Neural cell (in vitro differentiated cells): ENCODE measurements around the gene WASF3.

Experiments
- EP300 ChIP-seq: fragments of 450-650 bp; conservative IDR thresholded peaks from 2 replicates; pipeline ENCODE4 v1.6.1; 2014; ENCODE audit warnings: antibody characterized with exemption, mild to moderate bottlenecking, moderate library complexity; ENCODE audit not compliant: poor library complexity, severe bottlenecking
- EZH2 ChIP-seq: fragments of 200-600, 300-800 bp; shearing (Covaris generic), sonication (generic); IDR thresholded peaks from 2 replicates; pipeline ENCODE4 v1.6.1; 2014; ENCODE audit warnings: antibody characterized with exemption, low read length, borderline replicate concordance, mild to moderate bottlenecking; ENCODE audit not compliant: insufficient read depth, poor library complexity, severe bottlenecking
- MXI1 ChIP-seq: fragments of 450-650 bp; conservative IDR thresholded peaks from 2 replicates; pipeline ENCODE4 v1.6.1; 2014; ENCODE audit warnings: antibody characterized with exemption, mild to moderate bottlenecking; ENCODE audit not compliant: poor library complexity, severe bottlenecking
- POLR2AphosphoS5 ChIP-seq: IDR thresholded peaks from 2 replicates; pipeline ENCODE4 v1.6.1; 2012
- RAD21 ChIP-seq: fragments of 450-650 bp; conservative IDR thresholded peaks from 2 replicates; pipeline ENCODE4 v1.6.1; 2014; ENCODE audit warnings: antibody characterized with exemption, mild to moderate bottlenecking, moderate library complexity
- REST ChIP-seq: IDR thresholded peaks from 2 replicates; pipeline ENCODE4 v1.6.1; 2012; ENCODE audit warnings: borderline replicate concordance
- TAF1 ChIP-seq: IDR thresholded peaks from 2 replicates; pipeline ENCODE4 v1.6.1; 2012; ENCODE audit warnings: low read depth
- TF ChIP-seq, protein P1 (sequence below): fragments of 450-650 bp; IDR thresholded peaks from 2 replicates; pipeline ENCODE4 v1.5.1; 2014; ENCODE audit warnings: antibody characterized with exemption, mild to moderate bottlenecking, moderate library complexity; ENCODE audit not compliant: poor library complexity, severe bottlenecking

DNA sequence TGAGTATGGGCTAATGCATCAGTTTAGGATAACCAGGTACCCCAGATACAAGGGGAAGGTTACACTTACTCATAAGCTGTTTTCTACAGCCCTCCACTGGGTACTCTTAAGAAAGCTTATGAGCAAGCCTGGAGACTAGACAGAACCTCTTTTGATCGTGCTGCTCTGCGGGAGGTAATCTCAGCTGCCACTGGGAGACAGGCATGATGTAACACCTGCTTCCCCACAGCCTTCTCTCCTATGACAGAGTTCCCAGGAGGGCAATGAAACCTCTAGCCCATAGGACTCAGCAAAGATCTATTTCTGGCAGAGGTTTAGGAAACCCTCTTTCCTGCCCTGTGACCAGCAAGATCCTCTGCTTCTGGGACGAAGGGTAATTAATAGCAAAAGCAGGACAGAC is 65.6 kb downstream of the WASF3 start:
- TF ChIP-seq, protein P1, sequence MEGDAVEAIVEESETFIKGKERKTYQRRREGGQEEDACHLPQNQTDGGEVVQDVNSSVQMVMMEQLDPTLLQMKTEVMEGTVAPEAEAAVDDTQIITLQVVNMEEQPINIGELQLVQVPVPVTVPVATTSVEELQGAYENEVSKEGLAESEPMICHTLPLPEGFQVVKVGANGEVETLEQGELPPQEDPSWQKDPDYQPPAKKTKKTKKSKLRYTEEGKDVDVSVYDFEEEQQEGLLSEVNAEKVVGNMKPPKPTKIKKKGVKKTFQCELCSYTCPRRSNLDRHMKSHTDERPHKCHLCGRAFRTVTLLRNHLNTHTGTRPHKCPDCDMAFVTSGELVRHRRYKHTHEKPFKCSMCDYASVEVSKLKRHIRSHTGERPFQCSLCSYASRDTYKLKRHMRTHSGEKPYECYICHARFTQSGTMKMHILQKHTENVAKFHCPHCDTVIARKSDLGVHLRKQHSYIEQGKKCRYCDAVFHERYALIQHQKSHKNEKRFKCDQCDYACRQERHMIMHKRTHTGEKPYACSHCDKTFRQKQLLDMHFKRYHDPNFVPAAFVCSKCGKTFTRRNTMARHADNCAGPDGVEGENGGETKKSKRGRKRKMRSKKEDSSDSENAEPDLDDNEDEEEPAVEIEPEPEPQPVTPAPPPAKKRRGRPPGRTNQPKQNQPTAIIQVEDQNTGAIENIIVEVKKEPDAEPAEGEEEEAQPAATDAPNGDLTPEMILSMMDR = no peak
- TF ChIP-seq POLR2AphosphoS5 (no peak), EP300 (no peak), EZH2 (no peak), TAF1 (no peak), REST (no peak), MXI1 (no peak), RAD21 (no peak)
